Measurements from ENCODE around the gene BAG1. TPM values are rescaled to one million over a fixed set of nuclear protein-coding genes. Genes with fewer than 3 reads are reported as not detected.

BAG1 gene
- total RNA-seq, 4 donors from 2014 or later, result 73.2 to 101 (median 91.0) TPM

DNA sequence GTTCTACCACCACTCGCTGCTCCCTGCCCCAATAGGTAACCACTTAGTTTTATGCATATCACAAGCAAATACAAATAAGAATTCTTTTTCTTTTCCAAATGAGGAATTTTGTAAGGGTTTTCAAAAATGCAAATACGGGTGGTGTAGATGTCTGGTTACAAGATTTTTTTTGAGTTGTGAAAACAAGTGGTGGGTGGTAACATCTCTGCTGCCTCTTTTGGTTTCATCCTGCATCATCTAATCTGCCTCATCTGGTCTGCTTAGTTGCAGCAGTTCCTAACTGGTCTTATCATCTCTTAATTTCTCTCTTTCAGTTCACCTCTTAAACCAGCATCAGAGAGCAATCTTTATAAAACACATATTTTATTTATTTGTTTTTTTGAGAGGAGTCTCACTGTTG lies 31.1 kb upstream of the BAG1 start:
- Histone ChIP-seq H3K36me3 (peaks cover 0 to 88% (median 19%) of the 10 kb centered on the region in 3 donors), H3K4me1 (peaks cover 8 to 95% (median 45%) of the 10 kb centered on the region in 3 donors), H3K27ac (no peak overlapping the region), H3K27me3 (no peaks in the 10 kb centered on the region), H3K9me3 (no peaks in the 10 kb centered on the region), H3K4me3 (no peak overlapping the region)
- DNase-seq, result no peak
- intact Hi-C loops (cut with DNase I), result no loop called here
- TF ChIP-seq, protein P1, sequence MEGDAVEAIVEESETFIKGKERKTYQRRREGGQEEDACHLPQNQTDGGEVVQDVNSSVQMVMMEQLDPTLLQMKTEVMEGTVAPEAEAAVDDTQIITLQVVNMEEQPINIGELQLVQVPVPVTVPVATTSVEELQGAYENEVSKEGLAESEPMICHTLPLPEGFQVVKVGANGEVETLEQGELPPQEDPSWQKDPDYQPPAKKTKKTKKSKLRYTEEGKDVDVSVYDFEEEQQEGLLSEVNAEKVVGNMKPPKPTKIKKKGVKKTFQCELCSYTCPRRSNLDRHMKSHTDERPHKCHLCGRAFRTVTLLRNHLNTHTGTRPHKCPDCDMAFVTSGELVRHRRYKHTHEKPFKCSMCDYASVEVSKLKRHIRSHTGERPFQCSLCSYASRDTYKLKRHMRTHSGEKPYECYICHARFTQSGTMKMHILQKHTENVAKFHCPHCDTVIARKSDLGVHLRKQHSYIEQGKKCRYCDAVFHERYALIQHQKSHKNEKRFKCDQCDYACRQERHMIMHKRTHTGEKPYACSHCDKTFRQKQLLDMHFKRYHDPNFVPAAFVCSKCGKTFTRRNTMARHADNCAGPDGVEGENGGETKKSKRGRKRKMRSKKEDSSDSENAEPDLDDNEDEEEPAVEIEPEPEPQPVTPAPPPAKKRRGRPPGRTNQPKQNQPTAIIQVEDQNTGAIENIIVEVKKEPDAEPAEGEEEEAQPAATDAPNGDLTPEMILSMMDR (IDR thresholded peaks at IDR 0.05), result no peak
- TF ChIP-seq POLR2A (IDR thresholded peaks at IDR 0.05), result no peak
- 71 to 78% methylated on average over 2 of the region's 2 CpGs for WGBS, 2 donors

DNA sequence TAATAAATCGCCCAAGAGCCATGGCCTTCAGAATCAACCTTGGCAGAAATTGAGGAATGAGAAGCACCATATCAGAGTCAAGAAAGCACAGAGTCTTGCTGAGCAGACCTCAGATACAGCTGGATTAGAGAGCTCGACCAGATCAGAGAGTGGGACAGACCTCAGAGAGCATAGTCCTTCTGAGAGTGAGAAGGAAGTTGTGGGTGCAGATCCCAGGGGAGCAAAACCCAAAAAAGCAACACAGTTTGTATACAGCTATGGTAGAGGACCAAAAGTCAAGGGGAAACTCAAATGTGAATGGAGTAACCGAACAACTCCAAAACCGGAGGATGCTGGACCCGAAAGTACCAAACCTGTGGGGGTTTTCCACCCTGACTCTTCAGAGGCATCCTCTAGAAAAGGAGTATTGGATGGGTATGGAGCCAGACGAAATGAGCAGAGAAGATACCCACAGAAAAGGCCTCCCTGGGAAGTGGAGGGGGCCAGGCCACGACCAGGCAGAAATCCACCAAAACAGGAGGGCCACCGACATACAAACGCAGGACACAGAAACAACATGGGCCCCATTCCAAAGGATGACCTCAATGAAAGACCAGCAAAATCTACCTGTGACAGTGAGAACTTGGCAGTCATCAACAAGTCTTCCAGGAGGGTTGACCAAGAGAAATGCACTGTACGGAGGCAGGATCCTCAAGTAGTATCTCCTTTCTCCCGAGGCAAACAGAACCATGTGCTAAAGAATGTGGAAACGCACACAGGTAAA lies 30.3 kb upstream of the BAG1 start:
- Histone ChIP-seq H3K4me1 (peaks cover 8 to 88% (median 45%) of the 10 kb centered on the region in 3 donors), H3K36me3 (peaks cover 0 to 81% (median 19%) of the 10 kb centered on the region in 3 donors), H3K27ac (no peak overlapping the region), H3K27me3 (no peaks in the 10 kb centered on the region), H3K4me3 (no peak overlapping the region), H3K9me3 (no peaks in the 10 kb centered on the region)
- DNase-seq, result no peak
- no peak for TF ChIP-seq POLR2A (IDR thresholded peaks at IDR 0.05)
- TF ChIP-seq, protein P1 (IDR thresholded peaks at IDR 0.05), result no peak
- WGBS, 2 donors, result 76 to 91% methylated on average over 11 of the region's 12 CpGs
- intact Hi-C loops (cut with DNase I), result no loop called here

DNA sequence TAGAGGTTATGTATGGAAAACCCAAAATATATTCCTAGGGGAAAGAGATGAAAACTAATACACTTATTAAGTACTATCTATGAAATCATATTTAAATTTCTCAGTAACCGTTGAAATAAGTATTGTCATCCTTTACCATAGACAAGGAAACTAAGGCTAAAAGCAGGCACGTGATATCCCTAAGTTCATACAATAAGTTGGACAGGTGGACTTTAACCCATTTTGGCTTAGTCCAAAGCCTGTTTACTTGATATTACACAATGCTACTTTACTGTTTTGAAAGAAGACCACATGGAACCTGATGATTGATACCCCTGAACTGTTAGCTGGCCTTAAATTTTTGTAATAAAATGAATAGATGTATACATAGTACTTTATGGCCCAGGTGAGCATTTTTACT lies 29.3 kb upstream of the BAG1 start:
- no peak overlapping the region for H3K27ac ChIP-seq
- peaks cover 0 to 70% (median 19%) of the 10 kb centered on the region in 3 donors for H3K36me3 ChIP-seq
- H3K27me3 ChIP-seq, result no peaks in the 10 kb centered on the region
- H3K4me1 ChIP-seq, result peaks cover 16 to 86% (median 52%) of the 10 kb centered on the region in 3 donors
- intact Hi-C loops (cut with DNase I), result no loop called here
- 86 to 89% methylated on average over 2 of the region's 2 CpGs for WGBS, 2 donors
- TF ChIP-seq, protein P1 (IDR thresholded peaks at IDR 0.05), result no peak
- no peak for TF ChIP-seq POLR2A (IDR thresholded peaks at IDR 0.05)
- no peak overlapping the region for H3K4me3 ChIP-seq
- no peaks in the 10 kb centered on the region for H3K9me3 ChIP-seq
- no peak for DNase-seq

DNA sequence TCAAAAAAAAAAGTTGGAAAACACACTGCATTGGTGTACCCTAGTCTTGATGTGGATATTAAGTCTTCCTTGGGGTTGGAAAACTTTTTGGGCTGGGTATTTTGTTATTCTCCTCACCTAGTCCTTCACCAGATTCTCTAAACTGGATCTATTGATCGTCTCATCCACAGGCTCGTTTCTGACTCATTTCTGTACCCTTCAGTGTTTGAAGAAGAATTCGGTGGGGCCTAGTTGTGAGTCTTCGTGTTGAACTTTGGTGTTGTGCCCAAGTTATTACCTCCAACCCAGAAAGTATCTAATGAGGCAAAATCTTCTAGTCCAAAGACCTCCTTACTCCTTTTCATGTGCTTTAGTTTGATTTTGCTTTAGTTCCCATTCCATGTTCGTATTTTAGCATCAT lies 27.4 kb upstream of the BAG1 start:
- no peaks in the 10 kb centered on the region for H3K9me3 ChIP-seq
- intact Hi-C loops (cut with DNase I), result no loop called here
- WGBS, 2 donors, result 80 to 85% methylated on average over 5 of the region's 5 CpGs
- peaks cover 11 to 78% (median 41%) of the 10 kb centered on the region in 3 donors for H3K4me1 ChIP-seq
- peaks cover 0 to 51% (median 10%) of the 10 kb centered on the region in 3 donors for H3K36me3 ChIP-seq
- H3K4me3 ChIP-seq, result peak overlapping the region in 2 of 4 donors; percentile 59 to 71
- H3K27ac ChIP-seq, result peak overlapping the region; percentile 94 to 100 (median 96)
- H3K27me3 ChIP-seq, result no peaks in the 10 kb centered on the region
- no peak for DNase-seq
- TF ChIP-seq, protein P1 (IDR thresholded peaks at IDR 0.05), result no peak

DNA sequence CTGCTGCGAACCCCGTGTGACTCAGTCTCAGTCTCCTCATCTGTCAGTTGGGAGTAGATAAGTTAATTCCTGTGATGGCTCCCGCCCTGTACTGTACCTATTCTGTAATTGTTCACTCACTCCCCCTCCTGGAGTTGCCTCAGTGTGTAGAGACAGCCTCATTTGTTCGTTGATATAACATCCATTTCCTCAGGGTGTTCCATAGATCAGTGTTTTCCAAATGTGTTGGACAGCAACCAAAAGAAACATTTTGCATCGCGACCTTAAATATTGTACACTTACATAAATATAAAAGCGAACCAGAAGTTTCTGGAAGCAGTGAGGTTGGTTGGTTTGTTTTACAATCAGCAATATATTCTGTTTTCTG lies 26.5 kb upstream of the BAG1 start:
- Histone ChIP-seq H3K27me3 (no peaks in the 10 kb centered on the region), H3K4me3 (peak overlapping the region; percentile 59 to 96 (median 66)), H3K9me3 (no peaks in the 10 kb centered on the region), H3K27ac (peak overlapping the region; percentile 94 to 100 (median 96)), H3K4me1 (peaks cover 8 to 74% (median 35%) of the 10 kb centered on the region in 3 donors), H3K36me3 (peaks cover 0 to 46% (median 5%) of the 10 kb centered on the region in 3 donors)
- TF ChIP-seq, protein P1 (IDR thresholded peaks at IDR 0.05), result peak in 1 of 6 experiments; percentile 24
- TF ChIP-seq POLR2A (IDR thresholded peaks at IDR 0.05), result no peak
- intact Hi-C loops (cut with DNase I), result no loop called here
- 3 to 13% methylated on average over 7 of the region's 7 CpGs for WGBS, 2 donors
- DNase-seq, result no peak

Measured in esophagus squamous epithelium (tissue), 5 donors.